GM12878 (cell line): Measurements from ENCODE around the gene ELK4. TPM values are rescaled to one million over a fixed set of nuclear protein-coding genes. Genes with fewer than 3 reads are reported as not detected.

Experiments
- ATAC-seq: fragments of 200-7000 bp; cut with Tn5 transposase; 3 replicates; pipeline ENCODE4 v1.9.1; 2020; ENCODE audit warnings: mild to moderate bottlenecking, moderate library complexity
- BruUV-seq: library from RNA; stranded (reverse); fragments of 400-500 nt; replicated peaks from 2 replicates; lab custom pipeline; 2021; lab: Mats Ljungman, UMichigan
- CTCF ChIA-PET: fragments of 300-600 bp; sonication (Branson Sonifier 250); formaldehyde crosslinking; extraction: SDS; loops from one replicate; lab custom pipeline; 2021; ENCODE audit warnings: inconsistent platforms; lab: Yijun Ruan, JAX
- POLR2A ChIA-PET: fragments of 350-600 bp; formaldehyde crosslinking; extraction: SDS; loops from one replicate; lab custom pipeline; 2021; ENCODE audit warnings: inconsistent platforms; lab: Charles Lee
- RAD21 ChIA-PET: fragments of 300-600 bp; sonication (Branson Sonifier 250); formaldehyde crosslinking; loops from one replicate; lab custom pipeline; 2023; ENCODE audit warnings: antibody characterized with exemption; ENCODE audit not compliant: unreplicated experiment; lab: Charles Lee
- SMC1A ChIA-PET: fragments of 300-600 bp; sonication (Branson Sonifier 250); formaldehyde crosslinking; loops from one replicate; lab custom pipeline; 2023; ENCODE audit not compliant: unreplicated experiment, uncharacterized antibody; lab: Charles Lee
- DNase-seq: peaks from one replicate; pipeline ENCODE4 v3.0.0-alpha.2; 2011; ENCODE audit warnings: low read depth, low spot score
- FAIRE-seq: peaks from 3 replicates; lab custom pipeline; 2011; peaks lifted over from hg19 to GRCh38; lab: Jason Lieb, UNC
- H2AFZ ChIP-seq: 2 replicates; pipeline ENCODE4 v1.6.0; 2011; ENCODE audit warnings: low read depth, low read length, control low read depth; ENCODE audit not compliant: control insufficient read depth
- H3K27ac ChIP-seq: 2 replicates; pipeline ENCODE4 v1.5.1; 2011; ENCODE audit warnings: control low read depth; ENCODE audit not compliant: control insufficient read depth, insufficient read depth
- H3K27me3 ChIP-seq, 2 experiments: replicated peaks in 1 of 2; 2 replicates each; pipeline versions ENCODE4 v1.6.0 to v1.6.1; 2011; ENCODE audit warnings: low read length in 1 of 2; ENCODE audit not compliant: control insufficient read depth in 2 of 2, insufficient read depth in 2 of 2
- H3K36me3 ChIP-seq, 2 experiments: 2 replicates each; pipeline ENCODE4 v1.5.1; 2011; ENCODE audit warnings: low read length in 1 of 2; ENCODE audit not compliant: control insufficient read depth in 2 of 2, insufficient read depth in 2 of 2
- H3K4me1 ChIP-seq: 2 replicates; pipeline ENCODE4 v1.6.1; 2011; ENCODE audit warnings: mild to moderate bottlenecking, low read length, moderate library complexity, mixed read lengths; ENCODE audit not compliant: control insufficient read depth, insufficient read depth
- H3K4me2 ChIP-seq: 2 replicates; pipeline ENCODE4 v1.6.0; 2011; ENCODE audit warnings: control low read depth; ENCODE audit not compliant: control insufficient read depth, insufficient read depth
- H3K4me3 ChIP-seq: fragments of 200-600 bp; sonication (generic); 2 replicates; pipeline ENCODE4 v1.5.1; 2016
- H3K79me2 ChIP-seq: 2 replicates; pipeline ENCODE4 v1.6.0; 2011; ENCODE audit warnings: low read length; ENCODE audit not compliant: control insufficient read depth, insufficient read depth
- H3K9ac ChIP-seq: 2 replicates; pipeline ENCODE4 v1.8.0; 2011; ENCODE audit warnings: low read length, control low read depth, mixed read lengths; ENCODE audit not compliant: control insufficient read depth, insufficient read depth
- H3K9me3 ChIP-seq: replicated peaks from 3 replicates; pipeline ENCODE4 v1.5.1; 2011; ENCODE audit warnings: mild to moderate bottlenecking, low read length; ENCODE audit not compliant: control insufficient read depth, insufficient read depth
- H4K20me1 ChIP-seq: 2 replicates; pipeline ENCODE4 v1.6.0; 2011; ENCODE audit not compliant: control insufficient read depth, insufficient read depth
- BCL3 ChIP-seq: IDR thresholded peaks from 2 replicates; pipeline ENCODE4 v1.6.1; 2011; ENCODE audit warnings: borderline replicate concordance, low read depth, mild to moderate bottlenecking, moderate library complexity, low read length; ENCODE audit not compliant: insufficient read depth, poor library complexity, severe bottlenecking
- CEBPB ChIP-seq, 2 experiments: fragments of 150-350 bp in 1 of 2; IDR thresholded peaks; 2 replicates each; pipeline ENCODE4 v1.6.1; 2012 to 2014; ENCODE audit warnings: low read depth in 2 of 2, low read length in 2 of 2, borderline replicate concordance in 1 of 2, inconsistent platforms in 1 of 2
- CTCF ChIP-seq, 3 experiments: IDR thresholded peaks in 2 of 3; conservative IDR thresholded peaks in 1 of 3; 2 replicates each; pipeline ENCODE4 v1.5.1; 2011; ENCODE audit warnings: low read depth in 3 of 3, low read length in 3 of 3, mild to moderate bottlenecking in 3 of 3, control low read depth in 2 of 3, moderate library complexity in 2 of 3, inconsistent platforms in 1 of 3, mixed read lengths in 1 of 3; ENCODE audit not compliant: control insufficient read depth in 2 of 3, insufficient read depth in 1 of 3; ENCODE audit errors: extremely low read depth in 1 of 3
- IRF3 ChIP-seq: fragments of 450-650 bp; IDR thresholded peaks from 2 replicates; pipeline ENCODE4 v1.6.1; 2014; ENCODE audit warnings: mild to moderate bottlenecking
- NBN ChIP-seq: fragments of 450-650 bp; IDR thresholded peaks from 2 replicates; pipeline ENCODE4 v1.6.1; 2016
- PAX8 ChIP-seq: fragments of 450-650 bp; IDR thresholded peaks from 2 replicates; pipeline ENCODE4 v1.6.1; 2017; ENCODE audit warnings: mild to moderate bottlenecking, moderate library complexity
- SIX5 ChIP-seq: IDR thresholded peaks from 2 replicates; pipeline ENCODE4 v1.6.1; 2011; ENCODE audit warnings: mild to moderate bottlenecking, low read depth, low read length, moderate library complexity; ENCODE audit not compliant: severe bottlenecking
- SMC3 ChIP-seq: IDR thresholded peaks from 2 replicates; pipeline ENCODE4 v1.6.1; 2011; ENCODE audit warnings: low read length, improper control_type of control experiment, borderline replicate concordance
- ZNF622 ChIP-seq: fragments of 450-650 bp; IDR thresholded peaks from 2 replicates; pipeline ENCODE4 v1.6.1; 2017; ENCODE audit warnings: mild to moderate bottlenecking, inconsistent platforms
- WGBS: methylation state at CpG from one replicate; pipeline ENCODE4 v1.1.6; 2016; ENCODE audit warnings: low lambda C conversion rate; ENCODE audit not compliant: insufficient replicate concordance, insufficient coverage; ENCODE audit errors: missing lambda C conversion rate; 5-methylcytosine and 5-hydroxymethylcytosine counted together
- in situ Hi-C: fragments of 300-500 bp; cut with MboI; formaldehyde crosslinking; loops from 9 replicates; pipeline ENCODE4 v1.14.3; 2018; ENCODE audit warnings: mixed read lengths
- intact Hi-C: fragments of 100-400 bp; cut with micrococcal nuclease; formaldehyde crosslinking; loops from one replicate; pipeline ENCODE4 v1.14.2; 2022; ENCODE audit not compliant: unreplicated experiment
- polyA plus RNA-seq, 11 experiments: library from polyadenylated mRNA; depleted of rRNA in 4 of 11; unstranded in 6 of 11; stranded (reverse) in 5 of 11; fragments of >200 nt; fragmentation: Nextera tagmentation in 4 of 11; fragmentation: Illumina TruSeq in 1 of 11; extraction: Ambion mirVana in 4 of 11; extraction: Trizol in 1 of 11; gene quantifications; 1 replicate in 1 of 11; 2 replicates in 10 of 11; pipeline versions ENCODE4 v1.2.1 to v1.2.3, GENCODE V29; 2011 to 2016; ENCODE audit warnings: inconsistent platforms in 2 of 11, missing spikeins in 2 of 11, low read depth in 1 of 11
- total RNA-seq, 4 experiments: library from RNA; depleted of rRNA in 3 of 4; stranded (reverse); fragments of >200 nt in 3 of 4; fragmentation: Illumina TruSeq in 1 of 4; extraction: Trizol in 1 of 4; gene quantifications; 2 replicates each; pipeline versions ENCODE4 v1.2.1 to v1.2.3, GENCODE V29; 2013 to 2021

Gene ELK4
- total and polyA plus RNA-seq, 10 of the 15 experiments (the other 5 are each of a cell fraction or from before 2014, with no cell fraction given) = 5.2 to 71.5 (median 18.5) TPM

- no peak for TF ChIP-seq SMC3
- no peak for TF ChIP-seq NBN
- no peak for TF ChIP-seq CEBPB (IDR thresholded peaks at IDR 0.05; ENCODE audit: borderline replicate concordance in 1 of 2, low read depth in 2 of 2, low read length in 2 of 2)
- no peak for TF ChIP-seq SIX5
- no peak for TF ChIP-seq PAX8
- TF ChIP-seq, all 136 proteins: peak for 0
These were observed 52.1 kb downstream of the ELK4 start (continued) for GRCh38 chr1:205579711-205580110.

- 12% methylated on average over 9 of the region's 9 CpGs for WGBS
These were observed 52.8 kb downstream of the ELK4 start for GRCh38 chr1:205578780-205579571.

More at GRCh38 chr1:205578780-205579571, 52.8 kb downstream of the ELK4 start:
- Histone ChIP-seq H2AFZ (no peak overlapping the region), H3K4me3 (no peak overlapping the region), H3K9me3 (no peaks in the 10 kb centered on the region), H3K27me3 (peaks cover 0 to 5% of the 10 kb centered on the region in 2 experiments; a peak in 2 of 4 replicates), H3K27ac (no peak overlapping the region), H4K20me1 (no peaks in the 10 kb centered on the region), H3K4me1 (peaks cover 10% of the 10 kb centered on the region), H3K36me3 (no peaks in the 10 kb centered on the region), H3K79me2 (no peaks in the 10 kb centered on the region), H3K4me2 (no peak overlapping the region), H3K9ac (no peak overlapping the region)
- intact Hi-C loops (no loop called here), in situ Hi-C loops (no loop called here)
- POLR2A ChIA-PET = no interaction called here
- no TSS peak for BruUV-seq
- CTCF ChIA-PET = interaction anchor here (0.9 to 1.1 kb wide), 4 partner anchors 55 to 80 kb away, joined by 3 to 5 read pairs (median 4); no protein-coding TSS in a partner anchor
- ATAC-seq (no peak), DNase-seq (no peak), FAIRE-seq (no peak)
- RAD21 ChIA-PET = interaction anchor here (1.2 to 1.3 kb wide), 2 partner anchors 55 to 398 kb away, joined by 3 read pairs; no protein-coding TSS in a partner anchor
- SMC1A ChIA-PET = interaction anchor here (1.1 to 1.3 kb wide), 2 partner anchors 13 to 58 kb away, joined by 3 to 6 read pairs; no protein-coding TSS in a partner anchor
- TF ChIP-seq CTCF (IDR thresholded peaks at IDR 0.05 in 2 of 3, conservative IDR thresholded peaks at IDR 0.05 in 1 of 3; ENCODE audit: control insufficient read depth in 2 of 3, extremely low read depth in 1 of 3, insufficient read depth in 1 of 3, low read depth in 3 of 3, low read length in 3 of 3) (no peak), BCL3 (no peak), ZNF622 (no peak), IRF3 (no peak)
- TF ChIP-seq, all 136 proteins: peak for 0
